Body of pancreas (tissue), 4 donors: ENCODE results near the gene C1QTNF6. TPM values are rescaled to one million over a fixed set of nuclear protein-coding genes. Genes with fewer than 3 reads are reported as not detected.

ENCODE experiments used
- ATAC-seq: fragments of 150-250 bp; one replicate; pipeline ENCODE4 v1.9.1; 2016
- DNase-seq, 4 donors: peaks; one replicate each; pipeline ENCODE4 v3.0.0-alpha.2; 2019
- H3K27ac ChIP-seq, 4 donors: fragments of 200-600 bp; sonication (generic); 1 replicate in 3 of 4; 2 replicates in 1 of 4; pipeline versions ENCODE4 v1.5.1 to v1.6.1; 2016 to 2019; ENCODE audit warnings: mild to moderate bottlenecking in 1 of 4, mixed read lengths in 1 of 4, moderate library complexity in 1 of 4
- H3K27me3 ChIP-seq, 2 donors: fragments of 200-600 bp; sonication (generic); one replicate each; pipeline ENCODE4 v1.6.0; 2016; ENCODE audit warnings: mild to moderate bottlenecking in 1 of 2
- H3K36me3 ChIP-seq, 2 donors: fragments of 200-600 bp; sonication (generic); replicated peaks in 1 of 2; 2 replicates each; pipeline ENCODE4 v1.5.1; 2016; ENCODE audit warnings: low read depth in 2 of 2; ENCODE audit not compliant: insufficient read depth in 1 of 2
- H3K4me1 ChIP-seq: fragments of 200-600 bp; sonication (generic); one replicate; pipeline ENCODE4 v1.6.0; 2016
- H3K4me3 ChIP-seq, 2 donors: fragments of 200-600 bp; sonication (generic); 1 replicate in 1 of 2; 2 replicates in 1 of 2; pipeline ENCODE4 v1.5.1; 2016 to 2019
- H3K9me3 ChIP-seq, 3 donors: fragments of 200-600 bp; sonication (generic); 1 replicate in 2 of 3; 2 replicates in 1 of 3; pipeline ENCODE4 v1.5.1; 2016
- POLR2A ChIP-seq, 3 donors: fragments of 450-650 bp; IDR thresholded peaks; one replicate each; pipeline ENCODE4 v1.6.1; 2016; ENCODE audit warnings: antibody characterized with exemption in 3 of 3, mild to moderate bottlenecking in 2 of 3
- WGBS, 2 donors: methylation state at CpG; one replicate each; pipeline ENCODE4 v1.1.5; 2017; 5-methylcytosine and 5-hydroxymethylcytosine counted together
- intact Hi-C: fragments of 100-400 bp; cut with DNase I; formaldehyde crosslinking; loops from one replicate; pipeline ENCODE4 v1.15.1; 2023
- total RNA-seq, 2 donors: library from RNA; depleted of rRNA; stranded (reverse); fragments of >200 nt; gene quantifications; one replicate each; pipeline ENCODE4 v1.1.0, GENCODE V29; 2016
- TF ChIP-seq, protein P1 (sequence below), 7 experiments: fragments of 450-650 bp in 4 of 7; fragments of 200-600 bp in 3 of 7; sonication (generic) in 3 of 7; IDR thresholded peaks; one replicate each; pipeline ENCODE4 v1.5.1; 2016 to 2019; ENCODE audit warnings: antibody characterized with exemption in 7 of 7

C1QTNF6 gene
- total RNA-seq, 2 donors from 2014 or later, result 2.0 to 4.7 TPM

DNA sequence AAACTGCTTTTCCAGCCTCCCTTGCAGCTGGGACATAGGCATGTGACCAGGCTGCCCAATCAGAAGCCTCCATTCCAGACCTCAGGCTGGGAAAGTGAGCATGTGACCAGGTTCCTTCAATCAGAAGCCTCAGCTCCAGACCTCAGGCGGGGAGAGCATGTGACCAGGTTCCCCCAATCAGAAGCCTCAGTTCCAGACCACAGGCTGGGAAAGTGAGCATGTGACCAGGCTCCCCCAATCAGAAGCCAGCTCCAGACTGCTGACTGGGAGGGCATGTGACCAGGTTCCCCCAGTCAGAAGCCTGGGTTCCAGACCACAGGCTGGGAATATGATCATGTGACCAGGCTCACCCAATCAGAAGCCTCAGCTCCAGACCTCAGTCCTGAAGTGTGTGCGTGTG lies 26.6 kb downstream of the C1QTNF6 start:
- H3K9me3 ChIP-seq, result peaks cover 0 to 7% (median 0%) of the 10 kb centered on the region in 3 donors
- H3K4me3 ChIP-seq, result no peak overlapping the region
- H3K4me1 ChIP-seq, result no peaks in the 10 kb centered on the region
- no peak overlapping the region for H3K27ac ChIP-seq
- H3K27me3 ChIP-seq, result no peaks in the 10 kb centered on the region
- DNase-seq (no peak), ATAC-seq (no peak)
- intact Hi-C loops, result loop anchor here (5.0 kb wide), 1 partner anchor 41 kb away; no protein-coding TSS in a partner anchor
- TF ChIP-seq, protein P1, sequence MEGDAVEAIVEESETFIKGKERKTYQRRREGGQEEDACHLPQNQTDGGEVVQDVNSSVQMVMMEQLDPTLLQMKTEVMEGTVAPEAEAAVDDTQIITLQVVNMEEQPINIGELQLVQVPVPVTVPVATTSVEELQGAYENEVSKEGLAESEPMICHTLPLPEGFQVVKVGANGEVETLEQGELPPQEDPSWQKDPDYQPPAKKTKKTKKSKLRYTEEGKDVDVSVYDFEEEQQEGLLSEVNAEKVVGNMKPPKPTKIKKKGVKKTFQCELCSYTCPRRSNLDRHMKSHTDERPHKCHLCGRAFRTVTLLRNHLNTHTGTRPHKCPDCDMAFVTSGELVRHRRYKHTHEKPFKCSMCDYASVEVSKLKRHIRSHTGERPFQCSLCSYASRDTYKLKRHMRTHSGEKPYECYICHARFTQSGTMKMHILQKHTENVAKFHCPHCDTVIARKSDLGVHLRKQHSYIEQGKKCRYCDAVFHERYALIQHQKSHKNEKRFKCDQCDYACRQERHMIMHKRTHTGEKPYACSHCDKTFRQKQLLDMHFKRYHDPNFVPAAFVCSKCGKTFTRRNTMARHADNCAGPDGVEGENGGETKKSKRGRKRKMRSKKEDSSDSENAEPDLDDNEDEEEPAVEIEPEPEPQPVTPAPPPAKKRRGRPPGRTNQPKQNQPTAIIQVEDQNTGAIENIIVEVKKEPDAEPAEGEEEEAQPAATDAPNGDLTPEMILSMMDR (IDR thresholded peaks at IDR 0.05), result no peak
- TF ChIP-seq POLR2A (IDR thresholded peaks at IDR 0.05), result no peak
- whole genome bisulfite sequencing, 2 donors, result 100% methylated on average over 1 of the region's 2 CpGs; no CpG with 5 or more reads in 1 of the 2 donors
- H3K36me3 ChIP-seq, result no peaks in the 10 kb centered on the region

DNA sequence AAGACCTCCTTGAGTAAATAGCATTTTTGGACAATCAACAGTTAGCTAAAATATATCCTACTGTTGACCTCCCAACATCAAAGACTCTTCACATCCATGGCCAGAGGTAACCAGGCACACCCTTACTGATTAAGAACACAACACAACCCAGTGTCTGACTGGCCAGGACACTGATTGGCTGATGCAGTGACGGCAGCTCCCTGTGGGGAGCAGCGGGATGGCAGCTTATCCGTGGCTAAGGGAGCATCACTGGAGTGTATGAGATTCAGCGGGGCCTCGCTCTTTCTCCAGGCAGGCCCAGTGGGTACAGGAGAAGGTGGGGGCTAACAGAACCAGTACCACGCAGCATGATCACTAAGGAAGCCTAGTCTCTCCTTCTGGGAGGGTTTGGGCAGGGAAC lies 28.0 kb downstream of the C1QTNF6 start:
- DNase-seq, result no peak
- 61 to 64% methylated on average over 6 of the region's 6 CpGs for WGBS, 2 donors
- no peak for ATAC-seq
- Histone ChIP-seq H3K36me3 (no peaks in the 10 kb centered on the region), H3K9me3 (peaks cover 0 to 7% (median 0%) of the 10 kb centered on the region in 3 donors), H3K4me3 (no peak overlapping the region), H3K27ac (no peak overlapping the region), H3K4me1 (no peaks in the 10 kb centered on the region), H3K27me3 (no peaks in the 10 kb centered on the region)
- intact Hi-C loops, result loop anchor here (5.0 kb wide), 1 partner anchor 42 kb away; no protein-coding TSS in a partner anchor
- TF ChIP-seq, protein P1 (IDR thresholded peaks at IDR 0.05), result no peak
- no peak for TF ChIP-seq POLR2A (IDR thresholded peaks at IDR 0.05)

GRCh38 chr22:37158963-37159290 lies 29.1 kb downstream of the C1QTNF6 start:
- Histone ChIP-seq H3K4me1 (no peaks in the 10 kb centered on the region), H3K36me3 (no peaks in the 10 kb centered on the region), H3K4me3 (no peak overlapping the region), H3K27me3 (no peaks in the 10 kb centered on the region), H3K9me3 (peaks cover 0 to 7% (median 0%) of the 10 kb centered on the region in 3 donors), H3K27ac (no peak overlapping the region)
- DNase-seq (no peak), ATAC-seq (no peak)
- WGBS, 2 donors, result 57 to 67% methylated on average over 5 of the region's 5 CpGs
- TF ChIP-seq, protein P1 (IDR thresholded peaks at IDR 0.05), result no peak
- no peak for TF ChIP-seq POLR2A (IDR thresholded peaks at IDR 0.05)
- intact Hi-C loops, result no loop called here

- H3K4me1 ChIP-seq, result no peaks in the 10 kb centered on the region
- H3K9me3 ChIP-seq, result peaks cover 0 to 7% (median 0%) of the 10 kb centered on the region in 3 donors
- intact Hi-C loops, result no loop called here
- ATAC-seq (no peak), DNase-seq (no peak)
- H3K36me3 ChIP-seq, result no peaks in the 10 kb centered on the region
- no peak overlapping the region for H3K27ac ChIP-seq
- TF ChIP-seq POLR2A (IDR thresholded peaks at IDR 0.05), result no peak
- TF ChIP-seq, protein P1 (IDR thresholded peaks at IDR 0.05), result no peak
- H3K4me3 ChIP-seq, result no peak overlapping the region
- WGBS, 2 donors, result 65% methylated on average over 13 of the region's 13 CpGs
- no peaks in the 10 kb centered on the region for H3K27me3 ChIP-seq
Observed at GRCh38 chr22:37157516-37158285, 30.3 kb downstream of the C1QTNF6 start.
